Keratinocyte (primary cell): ENCODE data around the gene TBC1D5. TPM values are rescaled to one million over a fixed set of nuclear protein-coding genes. Genes with fewer than 3 reads are reported as not detected.

Experiments
- DNase-seq: peaks from one replicate; pipeline ENCODE4 v3.0.0-alpha.2; 2011; ENCODE audit warnings: low read depth, missing footprints, low spot score
- FAIRE-seq: peaks from 2 replicates; lab custom pipeline; 2011; peaks lifted over from hg19 to GRCh38; lab: Jason Lieb, UNC
- H2AFZ ChIP-seq: 2 replicates; pipeline ENCODE4 v1.6.0; 2012; ENCODE audit warnings: low read length, control low read depth, inconsistent platforms; ENCODE audit not compliant: control insufficient read depth
- H3K27ac ChIP-seq: 2 replicates; pipeline ENCODE4 v1.5.1; 2011; ENCODE audit warnings: low read length; ENCODE audit not compliant: control insufficient read depth, insufficient read depth
- H3K27me3 ChIP-seq: 3 replicates; pipeline ENCODE4 v1.6.0; 2011; ENCODE audit warnings: low read length; ENCODE audit not compliant: control insufficient read depth, insufficient read depth; ENCODE audit errors: extremely low read depth
- H3K36me3 ChIP-seq, 2 experiments: 2 replicates in 1 of 2; 3 replicates in 1 of 2; pipeline ENCODE4 v1.5.1; 2011; ENCODE audit warnings: low read length in 2 of 2, mild to moderate bottlenecking in 1 of 2; ENCODE audit not compliant: control insufficient read depth in 2 of 2, insufficient read depth in 2 of 2; ENCODE audit errors: extremely low read depth in 1 of 2
- H3K4me1 ChIP-seq: 3 replicates; pipeline ENCODE4 v1.5.1; 2011; ENCODE audit warnings: low read length; ENCODE audit not compliant: control insufficient read depth, insufficient read depth; ENCODE audit errors: extremely low read depth
- H3K4me2 ChIP-seq: 3 replicates; pipeline ENCODE4 v1.6.0; 2011; ENCODE audit warnings: low read depth, low read length; ENCODE audit not compliant: control insufficient read depth, insufficient read depth; ENCODE audit errors: extremely low read depth
- H3K4me3 ChIP-seq, 3 experiments: fragments of 200-600 bp in 1 of 3; sonication (generic) in 1 of 3; 2 replicates in 2 of 3; 3 replicates in 1 of 3; pipeline ENCODE4 v1.5.1; 2011 to 2016; ENCODE audit warnings: low read length in 3 of 3, mild to moderate bottlenecking in 3 of 3, control low read depth in 2 of 3, inconsistent platforms in 1 of 3, low read depth in 1 of 3, mixed read lengths in 1 of 3, mixed run types in 1 of 3, moderate library complexity in 1 of 3; ENCODE audit not compliant: control insufficient read depth in 2 of 3, insufficient read depth in 2 of 3; ENCODE audit errors: extremely low read depth in 1 of 3
- H3K79me2 ChIP-seq: 2 replicates; pipeline ENCODE4 v1.6.0; 2012; ENCODE audit warnings: low read length; ENCODE audit not compliant: control insufficient read depth, insufficient read depth
- H3K9ac ChIP-seq: 3 replicates; pipeline ENCODE4 v1.6.0; 2011; ENCODE audit warnings: low read length; ENCODE audit not compliant: control insufficient read depth, insufficient read depth; ENCODE audit errors: extremely low read depth
- H3K9me1 ChIP-seq: 3 replicates; pipeline ENCODE4 v1.6.0; 2011; ENCODE audit warnings: low read length; ENCODE audit not compliant: control insufficient read depth, insufficient read depth; ENCODE audit errors: extremely low read depth
- H3K9me3 ChIP-seq: 2 replicates; pipeline ENCODE4 v1.5.1; 2012; ENCODE audit warnings: low read depth, low read length; ENCODE audit not compliant: control insufficient read depth
- H4K20me1 ChIP-seq: 3 replicates; pipeline ENCODE4 v1.6.0; 2011; ENCODE audit warnings: low read length; ENCODE audit not compliant: control insufficient read depth, insufficient read depth; ENCODE audit errors: extremely low read depth
- CTCF ChIP-seq, 3 experiments: IDR thresholded peaks in 1 of 3; conservative IDR thresholded peaks in 1 of 3; optimal IDR thresholded peaks in 1 of 3; 2 replicates in 2 of 3; 3 replicates in 1 of 3; pipeline versions ENCODE3 to v1.5.1; 2011; ENCODE audit warnings: low read length in 3 of 3, mild to moderate bottlenecking in 3 of 3, moderate library complexity in 2 of 3, control low read depth in 1 of 3, inconsistent platforms in 1 of 3; ENCODE audit not compliant: insufficient read depth in 2 of 3; ENCODE audit errors: extremely low read depth in 1 of 3
- EZH2 ChIP-seq: IDR thresholded peaks from one replicate; pipeline ENCODE4 v1.6.1; 2012; ENCODE audit warnings: inconsistent platforms, mild to moderate bottlenecking, low read length, moderate library complexity
- dilution Hi-C: fragments of 300-500 bp; cut with MboI; formaldehyde crosslinking; loops from one replicate; pipeline ENCODE4 v1.7.0; 2020; ENCODE audit warnings: low sequenced_read_pairs; ENCODE audit not compliant: extremely low pct_ligation_motif_present
- polyA plus RNA-seq, 5 experiments: library from polyadenylated mRNA; depleted of rRNA in 3 of 5; stranded (reverse) in 3 of 5; stranded (forward) in 1 of 5; unstranded in 1 of 5; fragments of >200 nt; gene quantifications; 1 replicate in 1 of 5; 2 replicates in 3 of 5; 3 replicates in 1 of 5; pipeline versions ENCODE4 v1.2.1 to v1.2.3, GENCODE V29; 2011 to 2012; ENCODE audit warnings: missing spikeins in 2 of 5, low read depth in 1 of 5, low replicate concordance in 1 of 5

The TBC1D5 gene
- polyA plus RNA-seq, 1 donor (not counting 4 experiments of a cell fraction or from before 2014, with no cell fraction given) = 25.8 TPM

- DNase-seq = no peak
- H4K20me1 ChIP-seq = no peaks in the 10 kb centered on the region
- H3K27ac ChIP-seq = no peak overlapping the region
- H2AFZ ChIP-seq = no peak overlapping the region
- FAIRE-seq = no peak
- H3K4me2 ChIP-seq = no peak overlapping the region
- H3K9me3 ChIP-seq = no peaks in the 10 kb centered on the region
- no peaks in the 10 kb centered on the region for H3K9me1 ChIP-seq
- H3K79me2 ChIP-seq = no peaks in the 10 kb centered on the region
- no peak overlapping the region for H3K4me3 ChIP-seq
- H3K9ac ChIP-seq = no peak overlapping the region
- no peaks in the 10 kb centered on the region for H3K27me3 ChIP-seq
- no peaks in the 10 kb centered on the region for H3K36me3 ChIP-seq
- TF ChIP-seq CTCF (optimal IDR thresholded peaks at IDR 0.05 in 1 of 3, IDR thresholded peaks at IDR 0.05 in 1 of 3, conservative IDR thresholded peaks at IDR 0.05 in 1 of 3; ENCODE audit: extremely low read depth in 1 of 3, insufficient read depth in 2 of 3, low read length in 3 of 3) = no peak
- no peaks in the 10 kb centered on the region for H3K4me1 ChIP-seq
- dilution Hi-C loops = no loop called here
These were observed 600.7 kb downstream of the TBC1D5 start for GRCh38 chr3:17141699-17142098.

GRCh38 chr3:17140670-17141505 lies 601.5 kb downstream of the TBC1D5 start:
- H3K4me3 ChIP-seq = no peak overlapping the region
- no peaks in the 10 kb centered on the region for H3K9me1 ChIP-seq
- H3K9me3 ChIP-seq = no peaks in the 10 kb centered on the region
- no peak for DNase-seq
- no peaks in the 10 kb centered on the region for H3K79me2 ChIP-seq
- H3K9ac ChIP-seq = no peak overlapping the region
- no peak overlapping the region for H2AFZ ChIP-seq
- H3K27me3 ChIP-seq = no peaks in the 10 kb centered on the region
- dilution Hi-C loops = no loop called here
- no peak overlapping the region for H3K4me2 ChIP-seq
- TF ChIP-seq EZH2 = no peak
- TF ChIP-seq CTCF (optimal IDR thresholded peaks at IDR 0.05 in 1 of 3, IDR thresholded peaks at IDR 0.05 in 1 of 3, conservative IDR thresholded peaks at IDR 0.05 in 1 of 3; ENCODE audit: extremely low read depth in 1 of 3, insufficient read depth in 2 of 3, low read length in 3 of 3) = no peak
- no peaks in the 10 kb centered on the region for H3K36me3 ChIP-seq
- no peak for FAIRE-seq
- no peaks in the 10 kb centered on the region for H3K4me1 ChIP-seq
- no peaks in the 10 kb centered on the region for H4K20me1 ChIP-seq
- H3K27ac ChIP-seq = no peak overlapping the region
